HFF-Myc (cell line): ENCODE data around the gene OR8K1.

Experiments
- DNase-seq: peaks from one replicate; pipeline ENCODE4 v3.0.0-alpha.2; 2011; ENCODE audit warnings: low read depth; ENCODE audit errors: extremely low read depth
- H3K4me3 ChIP-seq: replicated peaks from 2 replicates; pipeline ENCODE4 v1.5.1; 2011; ENCODE audit warnings: low read depth, mild to moderate bottlenecking, control low read depth, low read length
- CTCF ChIP-seq: IDR thresholded peaks from 2 replicates; pipeline ENCODE4 v1.5.1; 2012; ENCODE audit warnings: mild to moderate bottlenecking, low read depth, low read length, control low read depth; ENCODE audit errors: missing control alignments

Gene OR8K1

GRCh38 chr11:56353991-56354390 is 8.2 kb downstream of the OR8K1 start, which contains the start of gene OR8J1:
Gene OR8J1, plus strand, starts transcription at chr11:56354291. Its CDS starts 5,956 bp downstream, at chr11:56360247.
- TF ChIP-seq CTCF: no peak
- H3K4me3 ChIP-seq: no peak within 1 kb of the TSS
- DNase-seq: no peak

- no peak for DNase-seq
- no peak for TF ChIP-seq CTCF
- no peak within 1 kb of the TSS for H3K4me3 ChIP-seq
These were observed 29.5 kb downstream of the OR8K1 start, which contains the start of gene OR8U1 for GRCh38 chr11:56375324-56375723. Gene OR8U1, plus strand, starts transcription at chr11:56375624. Its CDS starts 0 bp downstream, at chr11:56375624.

GRCh38 chr11:56380120-56380519 is 34.3 kb downstream of the OR8K1 start:
- TF ChIP-seq CTCF: no peak
- DNase-seq: no peak

GRCh38 chr11:56394381-56394780 is 48.5 kb downstream of the OR8K1 start:
- DNase-seq: no peak
- no peak overlapping the region for H3K4me3 ChIP-seq

More at GRCh38 chr11:56380120-56380519, 34.3 kb downstream of the OR8K1 start:
- no peak overlapping the region for H3K4me3 ChIP-seq

GRCh38 chr11:56396047-56396446 is 50.2 kb downstream of the OR8K1 start:
- H3K4me3 ChIP-seq: no peak overlapping the region
- no peak for DNase-seq
- no peak for TF ChIP-seq CTCF

More at GRCh38 chr11:56394381-56394780, 48.5 kb downstream of the OR8K1 start:
- no peak for TF ChIP-seq CTCF
